H1 (cell line): ENCODE data around the gene TSC22D3. TPM values are rescaled to one million over a fixed set of nuclear protein-coding genes. Genes with fewer than 3 reads are reported as not detected.

Source experiments
- RAD21 ChIP-seq, 2 experiments: IDR thresholded peaks in 1 of 2; conservative IDR thresholded peaks in 1 of 2; 2 replicates each; pipeline ENCODE4 v1.6.1; 2011; ENCODE audit warnings: low read depth in 2 of 2, low read length in 2 of 2, improper control_type of control experiment in 1 of 2, inconsistent platforms in 1 of 2, mild to moderate bottlenecking in 1 of 2, moderate library complexity in 1 of 2
- polyA plus RNA-seq, 7 experiments: library from polyadenylated mRNA; depleted of rRNA in 3 of 7; stranded (reverse) in 5 of 7; unstranded in 2 of 7; fragments of >200 nt in 5 of 7; fragments of 200-250 nt in 2 of 7; gene quantifications; 1 replicate in 5 of 7; 2 replicates in 1 of 7; 4 replicates in 1 of 7; pipeline versions ENCODE4 v1.2.1 to v1.2.3, GENCODE V29; 2011 to 2013; ENCODE audit warnings: missing spikeins in 2 of 7, mixed read lengths in 2 of 7
- total RNA-seq: library from RNA; stranded (reverse); fragmentation: NEBNext Ultra II Directional; extraction: Animal tissue kit (Norgen Biotek cat#: 25700); gene quantifications from 2 replicates; pipeline ENCODE4 v1.2.1, GENCODE V29; 2021

TSC22D3 gene
- total and polyA plus RNA-seq, 2 of the 8 experiments (the other 6 are each of a cell fraction or from before 2014, with no cell fraction given) = 7.6 to 12.9 TPM

DNA sequence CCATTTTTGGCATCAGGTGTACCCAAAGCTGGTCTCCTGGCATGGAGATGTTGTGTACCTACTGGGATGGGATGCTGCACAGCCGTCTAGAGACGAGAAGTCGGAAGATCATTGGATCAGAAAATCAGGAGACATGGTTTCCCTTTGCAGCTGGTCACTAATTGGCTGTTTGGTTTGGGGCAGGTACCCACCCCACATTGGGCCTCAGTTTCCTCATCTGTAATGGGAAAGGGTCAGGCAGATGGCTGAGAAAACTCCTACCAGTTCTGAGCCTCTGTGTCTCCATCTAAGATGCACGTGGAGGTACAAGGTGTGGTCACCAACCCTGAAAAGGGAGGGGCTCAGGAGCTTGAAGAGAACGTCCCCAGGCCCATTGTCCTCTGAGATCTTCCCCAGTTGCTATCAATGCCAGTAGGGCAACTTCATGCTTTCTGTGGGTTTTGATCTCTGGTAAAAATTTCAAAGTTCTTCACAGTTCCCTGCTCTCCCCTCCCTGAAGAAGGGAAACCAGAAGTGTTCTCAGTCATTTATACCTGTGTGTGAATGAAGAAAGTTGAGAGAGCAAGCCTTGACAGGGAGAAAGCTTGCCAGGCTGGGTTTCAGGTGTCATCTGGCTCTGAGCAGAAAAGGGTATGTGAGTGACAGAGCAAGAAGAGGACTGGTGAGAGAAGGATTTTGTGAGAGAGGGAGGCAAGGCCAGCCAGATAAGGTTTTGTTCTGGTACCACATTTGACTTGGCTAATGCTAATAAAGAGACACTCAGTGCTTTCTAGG lies 15.1 kb downstream of the TSC22D3 start (continued):
- no peak for TF ChIP-seq RAD21 (IDR thresholded peaks at IDR 0.05 in 1 of 2, conservative IDR thresholded peaks at IDR 0.05 in 1 of 2; ENCODE audit: low read depth in 2 of 2, low read length in 2 of 2)
- TF ChIP-seq, all 59 proteins: peak for 0
